NK-92 (cell line): Measurements from ENCODE around the gene SLC39A13.

Experiments
- DNase-seq: peaks from one replicate; lab custom pipeline; 2025; ENCODE audit not compliant: unreplicated experiment; lab: John Stamatoyannopoulos, UW

The SLC39A13 gene

DNA sequence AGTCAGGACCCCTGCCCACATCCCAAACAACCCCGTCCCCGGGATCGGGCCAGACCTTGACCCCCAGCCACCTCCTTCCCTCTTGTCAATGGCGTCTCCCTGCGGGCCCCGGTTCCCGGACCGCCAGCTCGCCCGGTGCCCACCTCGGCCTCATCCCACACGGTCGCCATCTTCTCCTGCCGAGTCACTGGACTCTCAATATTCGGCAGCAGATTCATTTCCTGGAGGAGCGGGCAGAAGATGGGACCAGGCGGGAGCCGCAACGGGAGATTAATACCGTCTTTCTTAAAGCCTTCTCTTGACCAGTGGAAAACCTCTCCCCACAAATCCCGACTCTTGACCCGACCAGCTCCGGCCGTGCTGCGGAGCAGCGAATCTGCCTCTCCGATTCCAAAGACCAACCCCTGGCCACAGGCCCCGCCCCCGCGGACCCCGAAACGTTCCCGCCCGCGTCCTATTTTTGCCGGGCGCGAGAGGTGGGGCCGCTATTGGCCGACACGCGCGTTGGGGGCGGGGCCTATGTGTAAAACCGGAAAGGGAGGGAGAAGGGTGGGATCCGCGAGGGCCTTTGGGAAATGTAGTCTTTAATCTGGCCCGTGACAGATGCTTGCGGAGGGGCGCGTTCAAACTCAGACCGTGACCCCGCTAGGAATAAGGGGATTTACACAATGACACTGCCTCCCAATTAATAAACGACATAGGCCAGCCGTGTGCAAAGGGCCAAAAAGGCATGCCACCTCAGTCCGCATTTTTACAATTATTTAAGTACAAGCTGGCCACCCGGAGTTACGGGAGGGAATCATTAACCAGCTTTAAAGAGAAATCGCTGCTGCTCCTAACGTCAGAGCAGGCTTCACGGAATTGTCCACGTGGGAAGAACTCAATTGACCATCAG, 17.9 kb downstream of the SLC39A13 start, which contains the start of gene PSMC3:
Gene PSMC3, minus strand, starts transcription at position 378 of the 895 bp plus-strand sequence. Its CDS starts 160 bp downstream, at position 218.
- DNase-seq: peak; percentile 69

DNA sequence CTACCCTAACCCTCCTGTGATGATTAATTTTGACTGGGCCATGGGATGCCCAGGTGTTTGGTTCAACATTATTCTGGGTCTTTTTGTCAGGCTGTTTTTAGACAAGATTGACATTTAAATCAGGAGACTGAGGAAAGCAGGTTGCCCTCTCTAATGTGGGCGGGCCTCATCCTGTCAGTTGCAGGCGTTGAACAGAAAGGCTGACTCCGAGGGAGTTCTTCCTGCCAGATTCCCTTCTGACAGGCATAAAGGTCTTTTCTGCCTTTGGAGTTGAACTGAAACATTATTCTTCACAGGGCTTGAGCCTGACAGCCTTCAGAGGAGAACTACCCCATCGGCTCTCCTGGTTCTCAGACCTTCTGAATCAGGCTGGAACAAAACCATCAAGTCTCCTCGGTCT, 22.1 kb downstream of the SLC39A13 start:
- no peak for DNase-seq

DNA sequence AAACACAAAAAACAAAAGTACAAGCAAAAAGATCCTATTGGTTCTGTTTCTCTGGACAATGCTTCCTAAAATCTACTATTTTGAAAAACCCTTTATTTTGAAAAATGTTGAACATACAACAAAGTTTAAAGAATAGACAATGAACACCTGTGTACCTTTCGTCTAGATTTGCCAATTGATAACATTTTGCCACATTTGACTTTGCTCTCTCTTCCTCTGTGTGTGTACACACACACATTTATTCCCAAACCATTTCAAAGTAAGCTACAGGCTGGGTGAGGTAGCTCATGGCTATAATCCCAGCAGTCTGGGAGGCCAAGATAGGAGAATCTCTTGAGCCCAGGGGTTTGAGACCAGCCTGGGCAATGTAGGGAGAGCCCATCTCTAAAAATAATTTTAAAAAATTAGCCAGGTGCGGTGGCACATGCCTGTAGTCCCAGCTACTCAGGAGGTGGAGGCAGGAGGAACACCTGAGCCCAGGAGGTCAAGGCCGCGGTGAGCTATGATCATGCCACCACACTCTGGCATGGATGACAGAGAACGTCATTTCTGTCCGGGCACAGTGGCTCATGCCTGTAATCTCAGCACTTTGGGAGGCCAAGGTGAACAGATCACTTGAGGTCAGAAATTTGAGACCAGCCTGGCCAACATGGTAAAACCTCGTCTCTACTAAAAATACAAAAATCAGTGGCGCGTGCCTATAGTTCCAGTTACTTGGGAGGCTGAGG, 23.1 kb downstream of the SLC39A13 start:
- DNase-seq: no peak

DNA sequence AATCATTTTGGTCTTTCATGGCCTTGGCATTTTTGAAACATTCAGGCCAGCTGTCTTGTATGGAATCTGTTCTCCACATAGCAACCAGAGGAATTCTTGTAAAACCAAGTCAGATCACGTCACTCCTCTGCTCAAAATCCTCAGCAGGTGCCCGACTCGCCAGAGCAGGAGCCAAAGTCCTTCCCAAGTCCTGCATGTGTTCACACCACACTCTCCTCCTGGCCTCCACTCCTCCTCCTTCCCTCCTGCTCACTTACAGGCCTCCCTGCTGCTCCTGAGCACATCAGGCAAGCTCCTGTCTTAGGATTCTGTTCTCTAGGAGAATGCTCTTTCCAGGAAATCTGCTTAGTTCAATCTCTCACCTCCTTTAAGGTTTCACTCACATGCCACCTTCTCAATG, 24.8 kb downstream of the SLC39A13 start:
- no peak for DNase-seq

DNA sequence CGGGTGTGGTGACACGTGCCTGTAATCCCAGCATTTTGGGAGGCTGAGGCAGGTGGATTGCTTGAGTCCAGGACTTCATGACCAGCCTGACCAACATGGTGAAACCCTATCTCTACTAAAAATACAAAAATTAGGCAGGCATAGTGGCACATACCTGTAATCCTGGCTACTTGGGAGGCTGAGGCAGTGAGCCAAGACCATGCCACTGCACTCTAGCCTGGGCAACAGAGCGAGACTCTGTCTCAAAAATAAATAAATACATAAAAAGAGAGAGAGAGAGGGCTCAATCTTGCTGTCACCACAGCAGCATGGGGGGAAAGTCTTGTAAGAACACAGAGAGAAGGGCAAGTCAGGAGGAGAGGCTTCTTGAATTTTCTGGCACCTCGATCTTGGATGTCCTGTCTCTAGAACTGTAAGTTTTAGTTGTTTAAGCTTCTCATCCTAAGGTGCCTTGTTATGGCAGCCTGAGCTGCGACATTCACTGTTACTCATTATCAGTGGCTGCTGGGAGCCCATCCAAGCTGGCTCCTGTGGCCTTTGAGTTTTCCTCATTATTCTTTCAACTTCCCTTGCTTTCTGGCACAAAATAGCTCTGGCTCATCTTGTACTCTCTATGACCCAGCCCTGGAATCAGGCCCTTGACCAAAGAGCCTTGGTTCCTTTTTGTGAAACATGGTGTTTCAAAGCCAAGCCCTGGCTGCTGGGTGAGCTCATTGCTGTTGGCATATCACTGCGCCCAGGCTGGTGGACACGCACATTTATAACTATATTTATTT, 25.8 kb downstream of the SLC39A13 start:
- DNase-seq: no peak

DNA sequence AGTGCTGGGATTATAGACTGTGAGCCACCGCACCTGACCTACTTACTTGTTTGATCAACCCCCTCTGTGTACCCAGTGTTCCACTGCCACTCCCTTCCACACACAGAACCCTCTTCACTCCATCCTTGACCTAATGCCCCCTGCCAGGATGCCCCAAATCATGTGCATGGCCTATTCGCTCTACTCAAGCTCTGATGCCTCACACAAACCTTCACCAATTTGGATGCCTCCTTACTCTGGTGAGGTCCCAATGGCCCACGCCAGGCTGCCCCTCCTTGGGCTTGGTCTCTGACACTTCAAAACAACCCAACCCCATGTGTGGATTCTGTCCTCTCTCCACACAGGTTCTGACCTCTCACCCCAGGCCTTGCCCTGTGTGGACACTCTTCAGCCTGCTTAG, 27.3 kb downstream of the SLC39A13 start:
- no peak for DNase-seq

DNA sequence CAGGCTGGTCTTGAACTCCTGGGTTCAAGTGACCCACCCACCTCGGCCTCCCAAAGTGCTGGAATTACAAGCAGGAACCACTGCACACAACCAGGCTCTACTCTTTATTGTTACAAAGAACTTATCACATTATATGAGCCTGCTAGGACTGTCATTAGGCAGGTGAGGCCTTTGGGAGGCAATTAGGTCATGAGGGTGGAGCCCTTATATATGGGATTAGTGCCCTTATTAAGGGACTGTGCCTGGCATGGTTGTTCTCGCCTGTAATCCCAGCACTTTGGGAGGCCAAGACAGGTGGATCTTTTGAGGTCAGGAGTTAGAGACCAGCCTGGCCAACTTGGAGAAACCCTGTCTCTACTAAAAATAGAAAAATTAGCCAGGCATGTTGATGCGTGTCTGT, 28.3 kb downstream of the SLC39A13 start:
- DNase-seq: no peak

DNA sequence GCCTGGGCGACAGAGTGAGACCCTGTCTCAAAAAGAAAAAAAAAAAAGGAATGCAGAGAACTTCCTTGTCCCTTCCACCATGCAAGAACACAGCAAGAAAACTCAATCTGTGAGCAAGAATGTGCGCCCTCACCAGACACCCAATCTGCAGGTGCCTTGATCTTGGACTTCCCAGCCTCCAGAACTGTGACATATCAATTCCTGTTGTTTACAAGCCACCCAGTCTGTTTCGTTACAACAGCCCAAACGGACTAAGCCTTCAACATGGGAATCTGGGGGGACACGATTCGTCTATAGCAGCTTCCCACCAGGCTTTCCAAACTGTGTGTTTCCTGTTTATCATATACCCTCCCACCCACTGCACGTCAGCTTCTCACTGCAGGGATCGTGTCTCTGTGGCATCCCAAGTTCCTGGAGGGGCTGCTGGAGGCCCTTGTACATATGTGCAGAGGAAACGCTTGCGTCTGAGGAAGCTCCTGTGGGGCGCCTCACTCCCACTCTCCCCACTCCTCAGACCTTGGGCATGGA, 28.9 kb downstream of the SLC39A13 start:
- DNase-seq: no peak

DNA sequence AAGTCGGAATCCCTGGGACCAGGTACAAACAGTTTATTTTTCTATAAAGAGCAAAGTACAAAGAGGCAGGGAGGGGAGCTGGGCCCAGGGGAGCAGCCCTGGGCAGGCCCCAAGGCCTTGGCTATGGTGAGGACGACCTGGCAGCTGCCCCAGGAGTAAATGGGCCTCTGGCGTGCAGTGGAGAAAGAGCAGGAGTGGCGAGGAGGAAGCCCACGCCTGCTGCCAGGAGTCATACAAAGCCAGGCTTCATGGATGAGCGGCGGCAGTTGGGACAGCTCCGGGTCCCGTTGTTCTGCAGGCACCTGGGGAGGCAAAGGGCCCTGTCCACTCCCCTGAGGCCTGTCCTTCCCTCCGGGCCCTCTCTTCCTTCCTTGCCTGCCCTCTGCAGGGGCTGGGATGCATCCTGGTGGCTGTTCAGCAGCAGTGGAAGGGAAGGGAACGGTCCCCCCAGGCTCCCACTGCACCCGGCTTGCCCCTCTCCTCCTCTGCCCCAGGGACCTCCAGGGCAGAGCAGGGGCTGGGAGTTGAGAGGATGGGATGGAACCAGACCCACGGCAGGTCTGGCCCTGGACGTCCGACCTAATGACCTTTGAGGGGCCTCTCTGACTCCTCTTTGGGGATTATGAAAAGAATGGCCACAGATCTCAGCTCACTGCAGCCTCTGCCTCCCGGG, 29.5 kb downstream of the SLC39A13 start:
- DNase-seq: no peak

DNA sequence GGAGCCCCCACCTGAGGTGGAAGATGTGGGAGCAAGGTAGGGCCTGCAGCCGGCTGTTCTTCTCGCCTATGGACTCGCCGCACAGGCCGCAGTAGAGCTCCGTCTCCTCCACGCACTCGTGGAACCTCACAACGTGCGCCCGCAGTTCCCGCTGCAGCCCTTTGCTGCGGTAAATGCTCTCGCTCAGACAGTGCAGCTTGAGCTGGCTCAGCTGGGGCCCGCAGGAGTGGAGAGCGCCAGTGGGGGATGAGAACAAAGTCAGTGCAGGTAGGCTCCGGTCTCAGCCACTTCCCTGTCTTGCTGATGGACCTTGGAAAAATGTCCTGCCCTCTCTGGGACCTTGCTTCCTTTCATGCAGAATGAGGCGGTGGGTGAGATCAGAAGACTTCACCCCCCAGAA, 30.3 kb downstream of the SLC39A13 start:
- no peak for DNase-seq

DNA sequence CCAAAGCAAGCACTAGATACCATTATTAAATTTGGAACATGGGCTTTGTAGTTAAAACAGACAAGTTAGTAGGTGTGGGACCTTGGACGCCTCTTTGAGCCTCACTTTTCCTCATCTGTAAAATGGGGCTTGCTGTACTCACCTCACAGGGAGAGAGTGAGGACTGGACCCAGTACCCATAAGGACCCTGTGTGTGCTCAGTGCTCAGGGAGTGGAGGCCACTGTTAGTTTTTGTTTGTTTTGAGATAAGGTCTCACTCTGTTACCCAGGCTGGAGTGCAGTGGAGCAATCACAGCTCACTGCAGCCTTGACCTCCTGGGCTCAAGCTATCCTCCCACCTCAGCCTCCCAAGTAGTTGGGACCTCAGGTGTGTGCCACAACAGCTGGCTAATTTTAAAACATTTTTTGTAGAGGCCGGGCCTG, 31.7 kb downstream of the SLC39A13 start:
- DNase-seq: no peak

DNA sequence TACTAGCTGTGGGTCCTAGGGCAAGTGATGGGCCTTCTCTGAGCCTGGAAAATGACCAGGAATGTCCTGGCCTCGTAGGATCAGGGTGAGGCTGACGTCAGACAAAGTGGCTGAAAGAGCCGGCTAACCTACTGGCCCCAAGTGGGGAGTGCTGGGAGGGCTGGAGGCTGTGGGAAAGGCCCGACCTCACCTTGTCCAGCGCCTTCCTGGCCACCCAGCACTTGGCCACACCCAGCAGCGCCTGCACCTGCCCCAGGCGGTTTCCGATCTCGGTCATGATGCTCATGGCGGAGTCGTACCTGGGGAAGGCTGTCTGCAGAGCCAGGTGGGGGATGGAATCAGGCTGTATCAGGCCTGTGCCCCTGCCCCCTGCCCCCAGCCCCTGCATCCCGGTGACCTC, 33.0 kb downstream of the SLC39A13 start:
- DNase-seq: no peak

DNA sequence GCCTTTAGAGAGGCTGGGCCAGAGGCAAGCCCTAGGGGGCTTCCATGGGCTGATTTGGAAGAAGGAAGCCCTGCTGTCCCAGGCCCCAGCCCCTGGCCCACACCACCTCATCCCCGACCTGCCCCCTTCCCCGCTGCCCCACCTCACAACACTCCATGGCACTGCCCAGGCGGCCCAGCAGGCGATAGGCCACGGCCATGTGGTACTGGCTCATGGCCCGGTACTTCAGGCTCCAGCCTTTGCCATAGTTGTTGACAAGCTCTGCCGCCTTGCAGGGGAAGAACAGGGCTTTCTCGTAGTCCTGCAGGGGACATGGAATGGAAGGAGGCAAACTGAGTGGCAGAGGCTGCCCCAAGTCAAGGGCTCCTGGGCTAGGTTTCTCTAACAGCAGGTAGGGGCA, 34.1 kb downstream of the SLC39A13 start:
- DNase-seq: no peak

DNA sequence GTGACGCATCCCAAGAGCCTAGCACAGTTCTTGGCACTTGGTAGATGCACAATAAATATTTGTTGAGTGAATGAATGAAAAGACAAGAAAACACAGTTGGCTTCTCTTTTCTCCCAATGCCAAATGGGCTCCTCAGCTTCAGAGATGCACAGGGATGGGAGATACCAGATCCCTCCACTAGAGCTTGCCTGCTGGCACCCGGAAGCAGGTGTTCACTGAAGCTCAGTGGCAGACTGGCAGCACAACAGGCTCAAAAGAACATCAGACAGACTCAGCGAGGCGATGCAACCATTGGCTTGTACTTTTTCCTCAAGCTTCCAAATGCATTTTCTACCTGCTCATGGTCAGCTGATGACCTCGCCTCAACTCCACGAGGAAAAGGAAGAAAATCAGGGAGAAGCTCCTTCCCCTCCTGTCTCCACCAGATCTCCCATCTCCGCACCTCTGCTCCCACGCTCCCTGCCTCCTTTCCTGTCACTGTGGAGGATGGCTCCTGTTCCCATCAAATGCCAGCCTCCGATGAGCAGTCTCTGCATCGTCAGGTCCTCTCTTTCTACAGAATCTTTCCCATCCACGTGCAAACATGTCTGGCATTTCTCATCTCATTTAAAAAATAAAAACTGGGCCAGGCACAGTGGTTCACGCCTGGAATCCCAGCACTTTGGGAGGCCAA, 34.8 kb downstream of the SLC39A13 start:
- no peak for DNase-seq

DNA sequence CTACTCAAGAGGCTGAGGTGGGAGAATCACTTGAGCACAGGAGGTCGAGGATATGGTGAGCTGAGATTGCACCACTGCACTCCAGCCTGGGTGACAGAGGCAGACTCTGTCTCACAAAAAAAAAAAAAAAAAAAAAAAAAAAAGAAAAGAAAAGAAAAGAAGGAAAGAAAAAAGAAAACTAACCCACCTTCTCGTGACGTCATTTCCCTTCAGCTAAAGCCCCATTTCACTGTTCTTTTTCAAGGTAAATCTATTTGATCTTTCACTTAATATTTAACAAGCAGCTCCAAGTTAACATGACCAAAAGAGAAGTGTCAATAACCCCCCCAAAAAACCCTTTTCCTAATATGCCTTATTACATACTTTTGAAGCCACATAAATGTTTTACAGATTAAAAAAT, 35.4 kb downstream of the SLC39A13 start:
- DNase-seq: no peak

DNA sequence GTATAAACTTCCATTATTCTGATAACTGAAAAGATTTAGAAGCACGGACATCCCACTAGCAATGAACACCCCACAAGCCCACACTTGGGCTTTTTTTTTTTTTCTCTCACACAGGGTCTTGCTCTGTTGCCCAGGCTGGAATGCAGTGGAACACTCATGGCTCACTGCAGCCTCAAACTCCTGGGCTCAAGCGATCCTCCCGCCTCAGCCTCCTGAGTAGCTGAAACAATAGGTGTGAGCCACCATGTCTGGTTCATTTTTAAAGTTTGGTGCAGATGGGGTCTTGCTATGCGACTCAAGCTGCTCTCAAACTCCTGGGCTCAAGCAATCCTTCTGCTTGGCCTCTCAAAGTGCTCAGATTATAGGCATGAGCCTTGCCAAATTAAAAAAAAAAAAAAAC, 37.5 kb downstream of the SLC39A13 start:
- DNase-seq: no peak

DNA sequence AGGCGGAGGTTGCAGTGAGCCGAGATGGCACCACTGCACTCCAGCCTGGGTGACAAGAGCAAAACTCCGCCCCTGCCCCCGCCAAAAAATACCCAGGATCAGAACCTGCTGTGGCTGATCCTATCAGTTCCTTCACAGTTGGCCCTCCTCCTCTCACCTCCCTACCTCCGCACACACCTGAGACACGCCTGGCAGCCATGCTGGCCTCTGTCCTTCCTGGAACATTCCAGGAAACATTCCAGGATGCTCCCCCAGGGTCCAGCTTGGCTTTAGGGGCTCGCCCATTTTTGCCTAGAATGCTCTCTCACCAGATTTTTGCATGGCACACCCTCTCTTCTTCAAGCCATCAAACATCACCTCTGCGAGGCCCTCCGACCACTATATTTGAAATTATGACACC, 38.4 kb downstream of the SLC39A13 start:
- no peak for DNase-seq

DNA sequence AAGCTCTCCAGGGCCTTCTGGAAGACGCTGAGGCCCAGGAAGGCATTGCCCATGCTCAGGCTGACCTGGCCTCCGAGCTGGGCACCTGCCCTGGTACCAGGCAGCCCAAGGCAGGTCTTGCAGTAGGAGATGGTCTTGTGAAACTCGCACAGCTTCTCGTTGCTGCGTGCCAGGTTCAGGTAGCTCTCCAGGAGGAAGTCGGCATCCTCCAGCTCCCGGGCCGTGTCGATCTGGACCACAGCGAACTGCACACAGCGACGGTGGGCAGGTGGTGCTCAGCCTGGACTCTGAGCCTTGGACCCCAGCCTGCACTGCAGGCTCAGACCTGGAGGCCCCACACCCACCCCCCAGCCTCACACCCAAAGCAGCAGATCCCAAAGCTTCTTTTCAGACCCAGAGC, 39.5 kb downstream of the SLC39A13 start:
- DNase-seq: no peak

DNA sequence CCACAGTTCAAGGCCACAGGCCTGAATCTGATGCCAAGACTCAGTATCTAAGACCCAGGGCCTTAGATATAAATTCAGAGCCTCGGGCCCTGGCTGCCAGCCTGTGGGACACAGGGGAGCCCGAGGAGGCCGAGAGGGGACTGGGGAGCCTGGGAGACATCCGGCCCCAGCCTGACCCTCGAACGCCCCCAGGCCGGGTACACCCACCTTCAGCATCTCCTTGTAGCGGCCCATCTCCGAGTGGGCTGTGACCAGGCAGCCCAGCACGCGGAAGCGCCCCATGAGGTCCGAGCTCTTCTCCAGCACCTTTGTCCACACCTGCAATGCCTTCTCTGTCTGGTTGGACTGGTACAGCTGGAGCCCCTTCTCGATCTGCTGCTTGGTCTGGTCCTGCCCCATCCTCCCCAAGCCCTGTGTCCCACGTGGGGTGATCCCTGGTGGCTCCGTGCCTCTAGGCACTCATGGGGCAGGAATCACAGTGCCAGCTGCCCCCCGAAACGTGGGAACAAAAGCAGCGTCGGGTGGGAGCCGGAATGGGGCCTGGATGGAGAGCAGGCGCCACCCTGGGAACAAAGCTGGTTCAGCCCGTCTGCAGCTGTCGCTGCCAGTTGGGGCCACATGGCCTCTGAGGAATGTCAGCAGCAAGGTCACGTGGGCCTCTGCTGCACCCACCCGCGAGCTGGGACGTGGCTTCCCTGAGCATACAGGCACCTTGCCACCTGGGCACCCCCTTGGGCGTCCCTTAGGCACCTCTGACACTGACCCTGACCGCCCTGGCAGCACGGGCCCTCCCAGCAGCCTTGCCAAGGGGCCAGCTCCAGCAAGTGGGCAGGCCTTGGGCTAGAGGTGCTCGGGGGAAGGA, 40.4 kb downstream of the SLC39A13 start, which contains the start of gene RAPSN:
Gene RAPSN, minus strand, starts transcription at position 571 of the 862 bp plus-strand sequence. Its CDS starts 172 bp downstream, at position 399.
- DNase-seq: no peak
